Natural killer cell (primary cell): ENCODE results near the gene TMEM171. TPM values are rescaled to one million over a fixed set of nuclear protein-coding genes. Genes with fewer than 3 reads are reported as not detected.

ENCODE experiments used
- ATAC-seq, 3 donors: fragments of 150-1000 bp in 2 of 3; fragments of 200-7000 bp in 1 of 3; cut with Tn5 transposase; 1 replicate in 1 of 3; 2 replicates in 2 of 3; pipeline ENCODE4 v1.10.0; 2021; ENCODE audit warnings: mild to moderate bottlenecking in 2 of 3, moderate library complexity in 2 of 3
- DNase-seq, 2 donors: peaks; one replicate each; pipeline versions ENCODE4 v3.0.0 to v3.0.0-alpha.2; 2013 to 2021; ENCODE audit warnings: mixed read lengths in 1 of 2
- H3K27ac ChIP-seq: one replicate; pipeline ENCODE4 v1.5.1; 2013; ENCODE audit warnings: mild to moderate bottlenecking, low read length
- H3K27me3 ChIP-seq: one replicate; pipeline ENCODE4 v1.6.1; 2013; ENCODE audit warnings: low read length; ENCODE audit not compliant: control insufficient read depth, insufficient read depth
- H3K36me3 ChIP-seq: one replicate; pipeline ENCODE4 v1.6.1; 2013; ENCODE audit warnings: low read length; ENCODE audit not compliant: control insufficient read depth, insufficient read depth
- H3K4me1 ChIP-seq: one replicate; pipeline ENCODE4 v1.6.1; 2013; ENCODE audit warnings: low read length; ENCODE audit not compliant: control insufficient read depth, insufficient read depth
- H3K4me3 ChIP-seq: one replicate; pipeline ENCODE4 v1.5.1; 2013; ENCODE audit warnings: low read length
- H3K9me3 ChIP-seq: one replicate; pipeline ENCODE4 v1.6.1; 2013; ENCODE audit warnings: low read length; ENCODE audit not compliant: control insufficient read depth, insufficient read depth
- H3K27ac Mint-ChIP-seq, 2 donors: one replicate each; pipeline ENCODE4 v1.8.0; 2022; ENCODE audit warnings: mild to moderate bottlenecking in 2 of 2, mixed read lengths in 2 of 2, moderate library complexity in 1 of 2
- H3K27me3 Mint-ChIP-seq, 2 donors: one replicate each; pipeline ENCODE4 v1.8.0; 2022; ENCODE audit warnings: low read depth in 2 of 2, mixed read lengths in 2 of 2
- H3K36me3 Mint-ChIP-seq: one replicate; pipeline ENCODE4 v1.8.0; 2022; ENCODE audit warnings: mixed read lengths
- H3K4me1 Mint-ChIP-seq, 2 donors: one replicate each; pipeline ENCODE4 v1.8.0; 2022; ENCODE audit warnings: mixed read lengths in 2 of 2
- H3K4me3 Mint-ChIP-seq: one replicate; pipeline ENCODE4 v1.8.0; 2022; ENCODE audit warnings: mild to moderate bottlenecking, moderate library complexity, mixed read lengths
- H3K9me3 Mint-ChIP-seq, 2 donors: one replicate each; pipeline ENCODE4 v1.8.0; 2022; ENCODE audit warnings: mixed read lengths in 2 of 2
- WGBS: methylation state at CpG from one replicate; pipeline ENCODE4 v1.1.7; 2013; ENCODE audit warnings: missing lambda C conversion rate; ENCODE audit not compliant: insufficient coverage; 5-methylcytosine and 5-hydroxymethylcytosine counted together
- intact Hi-C: fragments of 100-400 bp; cut with micrococcal nuclease; formaldehyde crosslinking; loops from one replicate; pipeline ENCODE4 v1.14.2; 2022
- total RNA-seq, 4 donors: library from RNA; stranded (reverse); fragments of 120-200 nt in 1 of 4; gene quantifications; one replicate each; pipeline versions ENCODE4 v1.2.3 to v1.2.4, GENCODE V29; 2013 to 2022
- TF ChIP-seq, protein P1 (sequence below): fragments of 200-600 bp; IDR thresholded peaks from one replicate; pipeline ENCODE4 v1.8.0; 2022; ENCODE audit warnings: antibody characterized with exemption

Gene TMEM171
- total RNA-seq, 3 donors from 2014 or later (not counting 1 experiment from before 2014, with no cell fraction given), result 0.42 to 2.1 (median 0.88) TPM

DNA sequence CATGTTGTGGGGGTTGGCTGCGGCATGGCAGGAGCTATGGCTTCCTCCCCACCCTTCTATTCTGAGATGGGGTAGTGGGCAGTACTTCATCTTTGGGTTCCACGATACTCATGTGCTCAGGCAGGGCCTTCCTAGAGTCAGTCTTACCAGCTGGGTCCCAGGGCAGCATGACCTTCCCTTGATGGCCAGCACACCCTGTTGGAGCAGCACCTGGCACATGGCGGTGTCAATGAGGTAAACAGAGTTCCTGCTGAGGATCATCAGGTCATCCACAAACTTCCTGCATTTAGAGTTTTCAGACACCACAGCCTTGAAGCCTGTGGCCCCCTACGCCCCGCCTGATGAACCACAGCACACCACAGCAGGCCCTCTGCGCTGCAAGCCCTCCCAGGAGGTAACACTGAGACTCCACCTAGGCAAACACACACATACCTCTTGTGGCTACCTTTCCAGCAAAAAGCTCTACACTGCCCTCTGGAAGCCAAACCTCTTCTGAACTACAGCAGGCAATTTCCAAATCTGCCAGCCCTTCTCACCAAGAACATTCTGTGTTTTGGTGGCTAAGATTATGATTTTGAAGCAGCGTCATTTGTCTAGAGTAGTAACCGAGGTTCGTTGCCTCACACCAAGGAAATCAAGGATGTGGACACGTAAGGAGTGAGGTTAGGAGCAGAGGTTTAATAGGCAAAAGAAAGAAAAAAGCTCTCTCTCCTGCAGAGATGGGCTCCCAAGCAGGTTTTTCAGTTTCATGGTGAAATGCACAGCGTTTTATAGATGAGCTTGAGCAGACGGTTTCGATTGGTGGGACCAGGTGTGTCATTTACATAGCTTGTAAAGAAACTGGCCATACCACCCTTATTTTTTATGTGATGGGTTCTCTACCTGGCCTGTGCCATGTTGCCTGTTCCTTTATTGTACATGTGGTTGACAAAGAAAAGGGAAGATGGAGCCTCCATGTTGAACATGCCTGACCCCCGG, 32.3 kb downstream of the TMEM171 start:
- H3K4me3 Mint-ChIP-seq, result no peak overlapping the region
- peaks cover 6 to 8% of the 10 kb centered on the region in 2 donors for H3K4me1 Mint-ChIP-seq
- H3K27ac Mint-ChIP-seq, result no peak overlapping the region
- TF ChIP-seq, protein P1, sequence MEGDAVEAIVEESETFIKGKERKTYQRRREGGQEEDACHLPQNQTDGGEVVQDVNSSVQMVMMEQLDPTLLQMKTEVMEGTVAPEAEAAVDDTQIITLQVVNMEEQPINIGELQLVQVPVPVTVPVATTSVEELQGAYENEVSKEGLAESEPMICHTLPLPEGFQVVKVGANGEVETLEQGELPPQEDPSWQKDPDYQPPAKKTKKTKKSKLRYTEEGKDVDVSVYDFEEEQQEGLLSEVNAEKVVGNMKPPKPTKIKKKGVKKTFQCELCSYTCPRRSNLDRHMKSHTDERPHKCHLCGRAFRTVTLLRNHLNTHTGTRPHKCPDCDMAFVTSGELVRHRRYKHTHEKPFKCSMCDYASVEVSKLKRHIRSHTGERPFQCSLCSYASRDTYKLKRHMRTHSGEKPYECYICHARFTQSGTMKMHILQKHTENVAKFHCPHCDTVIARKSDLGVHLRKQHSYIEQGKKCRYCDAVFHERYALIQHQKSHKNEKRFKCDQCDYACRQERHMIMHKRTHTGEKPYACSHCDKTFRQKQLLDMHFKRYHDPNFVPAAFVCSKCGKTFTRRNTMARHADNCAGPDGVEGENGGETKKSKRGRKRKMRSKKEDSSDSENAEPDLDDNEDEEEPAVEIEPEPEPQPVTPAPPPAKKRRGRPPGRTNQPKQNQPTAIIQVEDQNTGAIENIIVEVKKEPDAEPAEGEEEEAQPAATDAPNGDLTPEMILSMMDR, result no peak
- Histone ChIP-seq H3K36me3 (no peaks in the 10 kb centered on the region), H3K27me3 (peaks cover 21% of the 10 kb centered on the region), H3K4me3 (no peak overlapping the region), H3K4me1 (peaks cover 5% of the 10 kb centered on the region), H3K27ac (no peak overlapping the region), H3K9me3 (no peaks in the 10 kb centered on the region)
- no peak for DNase-seq
- intact Hi-C loops, result no loop called here
- ATAC-seq, result no peak
- 79% methylated on average over 14 of the region's 14 CpGs for WGBS
- no peaks in the 10 kb centered on the region for H3K9me3 Mint-ChIP-seq
- no peaks in the 10 kb centered on the region for H3K36me3 Mint-ChIP-seq
- peaks cover 16 to 27% of the 10 kb centered on the region in 2 donors for H3K27me3 Mint-ChIP-seq

DNA sequence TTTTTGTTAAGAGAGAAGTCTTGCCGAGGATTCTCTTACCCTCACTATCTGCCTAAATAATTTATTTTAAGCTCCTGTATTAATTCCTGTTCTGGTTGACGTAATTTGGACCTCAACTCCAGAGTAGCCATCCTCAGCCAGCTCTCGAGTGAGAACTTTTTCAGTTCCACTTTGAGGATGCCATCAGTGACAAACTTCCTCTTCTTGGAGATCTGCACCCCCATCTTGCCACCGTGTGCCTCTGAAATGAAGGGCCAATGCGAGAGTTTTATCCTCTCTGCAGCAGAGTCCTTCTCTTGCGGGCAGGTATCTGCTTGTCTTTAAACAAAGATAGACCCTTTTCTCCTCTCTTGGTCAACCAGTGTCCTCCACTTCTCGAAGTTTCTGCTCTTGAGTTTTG, 33.1 kb downstream of the TMEM171 start:
- TF ChIP-seq, protein P1, result no peak
- Mint-ChIP-seq H3K27me3 (peaks cover 16 to 32% of the 10 kb centered on the region in 2 donors), H3K4me3 (no peak overlapping the region), H3K36me3 (no peaks in the 10 kb centered on the region), H3K4me1 (peaks cover 6 to 8% of the 10 kb centered on the region in 2 donors), H3K27ac (no peak overlapping the region), H3K9me3 (no peaks in the 10 kb centered on the region)
- H3K27me3 ChIP-seq, result peaks cover 28% of the 10 kb centered on the region
- intact Hi-C loops, result no loop called here
- no peaks in the 10 kb centered on the region for H3K9me3 ChIP-seq
- no peak overlapping the region for H3K27ac ChIP-seq
- no peak for ATAC-seq
- DNase-seq, result no peak
- peaks cover 5% of the 10 kb centered on the region for H3K4me1 ChIP-seq
- no peaks in the 10 kb centered on the region for H3K36me3 ChIP-seq
- 50% methylated on average over 7 of the region's 7 CpGs for WGBS
- H3K4me3 ChIP-seq, result no peak overlapping the region

DNA sequence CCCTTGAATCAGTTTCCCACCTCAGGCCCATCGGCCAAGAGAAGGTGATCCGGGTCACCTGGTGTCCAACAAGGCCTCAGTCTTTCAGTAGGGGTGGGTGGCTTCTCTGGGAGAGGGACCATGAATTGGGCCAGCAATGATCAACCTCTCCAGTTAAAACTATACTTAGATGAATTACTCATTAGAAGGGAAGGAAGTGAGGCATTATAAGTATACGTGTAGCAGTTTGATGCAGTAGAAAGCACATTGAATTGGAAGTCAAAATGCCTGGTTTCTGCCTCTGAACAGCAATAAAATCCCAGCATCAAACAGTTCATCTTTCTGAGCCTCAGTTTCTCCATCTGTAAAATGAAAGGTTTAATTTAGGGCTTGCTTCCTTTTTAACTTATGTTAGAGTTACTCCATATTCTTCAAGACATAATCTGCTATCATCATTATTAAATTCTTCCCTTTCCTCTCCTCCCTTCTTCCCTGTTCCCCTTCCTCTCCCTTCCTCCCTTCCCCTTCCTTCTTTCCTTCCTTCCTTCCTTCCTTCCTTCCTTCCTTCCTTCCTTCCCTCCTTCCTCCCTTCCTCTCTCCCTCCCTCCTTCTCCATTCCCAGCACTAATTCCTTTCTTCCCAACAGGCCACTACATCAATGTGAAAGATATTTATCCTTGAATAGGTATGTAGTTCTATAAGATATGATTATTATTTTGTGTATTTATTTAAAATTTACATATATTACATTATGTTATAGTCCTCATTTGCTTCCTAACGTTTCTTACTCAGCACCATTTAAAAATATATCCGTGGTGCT, 34.0 kb downstream of the TMEM171 start:
- WGBS, result 79% methylated on average over 5 of the region's 5 CpGs
- Mint-ChIP-seq H3K4me3 (no peak overlapping the region), H3K36me3 (no peaks in the 10 kb centered on the region), H3K27ac (no peak overlapping the region), H3K9me3 (no peaks in the 10 kb centered on the region), H3K27me3 (peaks cover 16 to 31% of the 10 kb centered on the region in 2 donors), H3K4me1 (peaks cover 10% of the 10 kb centered on the region in 2 donors)
- no peak overlapping the region for H3K4me3 ChIP-seq
- TF ChIP-seq, protein P1, result no peak
- no peaks in the 10 kb centered on the region for H3K36me3 ChIP-seq
- ATAC-seq (no peak), DNase-seq (no peak)
- peaks cover 13% of the 10 kb centered on the region for H3K4me1 ChIP-seq
- intact Hi-C loops, result no loop called here
- no peaks in the 10 kb centered on the region for H3K9me3 ChIP-seq
- H3K27me3 ChIP-seq, result peaks cover 36% of the 10 kb centered on the region
- no peak overlapping the region for H3K27ac ChIP-seq
